Smooth muscle cell of trachea (primary cell): ENCODE results near the gene THEMIS. TPM values are rescaled to one million over a fixed set of nuclear protein-coding genes. Genes with fewer than 3 reads are reported as not detected.

Experiments used
- total RNA-seq: library from RNA; depleted of rRNA; stranded (reverse); fragments of >200 nt; gene quantifications from 2 replicates; pipeline ENCODE4 v1.2.1, GENCODE V29; 2014

Gene THEMIS, protein sequence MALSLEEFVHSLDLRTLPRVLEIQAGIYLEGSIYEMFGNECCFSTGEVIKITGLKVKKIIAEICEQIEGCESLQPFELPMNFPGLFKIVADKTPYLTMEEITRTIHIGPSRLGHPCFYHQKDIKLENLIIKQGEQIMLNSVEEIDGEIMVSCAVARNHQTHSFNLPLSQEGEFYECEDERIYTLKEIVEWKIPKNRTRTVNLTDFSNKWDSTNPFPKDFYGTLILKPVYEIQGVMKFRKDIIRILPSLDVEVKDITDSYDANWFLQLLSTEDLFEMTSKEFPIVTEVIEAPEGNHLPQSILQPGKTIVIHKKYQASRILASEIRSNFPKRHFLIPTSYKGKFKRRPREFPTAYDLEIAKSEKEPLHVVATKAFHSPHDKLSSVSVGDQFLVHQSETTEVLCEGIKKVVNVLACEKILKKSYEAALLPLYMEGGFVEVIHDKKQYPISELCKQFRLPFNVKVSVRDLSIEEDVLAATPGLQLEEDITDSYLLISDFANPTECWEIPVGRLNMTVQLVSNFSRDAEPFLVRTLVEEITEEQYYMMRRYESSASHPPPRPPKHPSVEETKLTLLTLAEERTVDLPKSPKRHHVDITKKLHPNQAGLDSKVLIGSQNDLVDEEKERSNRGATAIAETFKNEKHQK
- total RNA-seq = not detected in 2 replicates

DNA sequence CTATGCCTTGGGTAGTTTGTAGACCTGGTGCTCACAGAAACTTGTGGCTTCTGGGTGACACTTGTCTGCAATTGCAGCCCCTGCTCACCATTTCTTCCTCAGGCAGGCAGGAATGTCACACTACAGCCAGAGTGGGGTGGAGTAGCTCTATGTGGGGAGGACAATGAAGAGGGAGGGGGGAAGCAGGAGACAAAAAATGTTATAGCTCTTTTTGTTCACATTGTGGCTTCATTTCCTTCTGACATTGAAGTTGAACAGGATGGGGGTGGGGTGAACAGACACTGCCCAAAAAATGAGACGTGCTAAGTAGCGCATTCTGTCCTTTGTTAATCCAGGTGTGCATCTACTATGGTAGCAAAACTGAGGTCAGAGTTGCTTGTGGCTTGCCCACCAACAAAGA lies at the start of gene THEMIS:
Gene THEMIS (minus strand): TSS at position 124 of the 400 bp plus-strand sequence. CDS start 126 bp downstream, outside the sequence.

